HUES6 (cell line): ENCODE results near the gene BCAR3.

Experiments
- H3K27ac ChIP-seq: 2 replicates; pipeline ENCODE4 v1.7.0; 2013; ENCODE audit warnings: low read depth, mild to moderate bottlenecking, low read length, inconsistent platforms
- H3K27me3 ChIP-seq: 2 replicates; pipeline ENCODE4 v1.6.1; 2013; ENCODE audit warnings: low read length; ENCODE audit not compliant: control insufficient read depth, insufficient read depth
- H3K36me3 ChIP-seq: 2 replicates; pipeline ENCODE4 v1.6.1; 2013; ENCODE audit warnings: low read length; ENCODE audit not compliant: control insufficient read depth, insufficient read depth
- H3K4me1 ChIP-seq: 2 replicates; pipeline ENCODE4 v1.6.1; 2013; ENCODE audit warnings: low read length; ENCODE audit not compliant: control insufficient read depth, insufficient read depth
- H3K4me3 ChIP-seq: 2 replicates; pipeline ENCODE4 v1.5.1; 2013; ENCODE audit warnings: low read depth, low read length
- H3K9ac ChIP-seq: one replicate; pipeline ENCODE4 v1.6.1; 2013; ENCODE audit warnings: mild to moderate bottlenecking, low read length
- H3K9me3 ChIP-seq: 2 replicates; pipeline ENCODE4 v1.6.1; 2013; ENCODE audit warnings: low read depth, low read length; ENCODE audit not compliant: control insufficient read depth, insufficient read depth

BCAR3 gene

DNA sequence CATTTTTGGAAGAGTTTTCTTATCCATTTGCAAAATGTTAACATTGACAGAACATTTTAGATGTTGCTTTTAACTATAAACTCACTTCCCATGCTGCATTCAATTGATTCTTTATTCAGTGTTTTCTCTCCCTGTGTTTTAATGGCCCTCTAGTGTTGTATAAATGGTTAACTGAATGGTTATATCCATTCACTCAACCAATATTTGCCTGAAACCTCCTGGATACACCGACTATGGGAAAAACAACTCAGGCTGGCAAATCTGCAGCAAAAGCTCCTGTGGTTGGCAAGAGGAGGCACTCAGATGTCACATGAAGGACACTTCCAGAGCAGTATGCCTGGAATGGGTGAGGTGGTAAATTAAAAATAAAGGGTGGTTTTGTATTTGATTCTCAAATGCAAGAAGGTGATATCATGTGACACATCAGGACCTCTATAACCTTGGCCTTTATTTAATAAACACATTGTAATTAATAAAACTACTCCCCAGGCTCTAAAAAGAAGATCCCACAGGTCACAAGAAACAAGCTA lies 107.6 kb downstream of the BCAR3 start:
- Histone ChIP-seq H3K4me3 (no peak overlapping the region), H3K4me1 (no peaks in the 10 kb centered on the region), H3K9ac (no peak overlapping the region), H3K36me3 (peaks cover 74% of the 10 kb centered on the region), H3K27me3 (no peaks in the 10 kb centered on the region), H3K9me3 (no peaks in the 10 kb centered on the region), H3K27ac (no peak overlapping the region)

DNA sequence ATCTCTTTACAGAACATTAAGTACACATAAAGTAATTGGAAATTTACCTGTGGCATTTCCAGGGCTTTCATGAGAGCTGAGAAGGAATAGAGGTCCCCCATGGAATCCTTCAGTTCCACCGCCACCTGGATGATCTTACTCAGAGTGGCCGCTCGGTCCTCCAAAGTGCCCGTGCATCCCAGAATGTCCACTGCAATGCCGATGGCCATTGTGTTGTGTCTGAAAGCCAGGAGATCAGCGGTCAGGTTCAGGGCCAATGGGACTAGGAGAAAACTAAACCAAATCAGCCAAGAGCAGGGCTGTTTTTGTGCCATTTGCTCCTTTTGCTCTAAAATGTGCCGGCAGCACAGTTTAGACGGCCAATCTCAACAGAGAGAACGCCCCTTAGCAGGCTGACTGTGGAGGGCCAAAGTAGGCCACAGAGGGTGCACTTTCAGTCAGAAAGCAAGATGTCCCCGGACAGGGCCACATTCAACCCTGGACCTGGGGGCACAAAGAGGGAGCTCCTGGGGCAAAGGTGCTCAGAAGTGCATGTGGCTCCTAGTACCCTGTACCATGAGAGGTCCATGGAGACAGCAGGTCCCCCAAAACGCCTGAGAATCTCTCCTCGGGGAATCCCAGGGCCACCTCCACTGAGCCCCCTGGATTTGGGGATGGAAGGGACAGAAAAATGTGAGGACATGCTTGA lies 109.9 kb downstream of the BCAR3 start:
- Histone ChIP-seq H3K4me1 (peaks cover 3% of the 10 kb centered on the region; the same call in 1 of the 2 replicates), H3K27ac (no peak overlapping the region), H3K9ac (no peak overlapping the region), H3K9me3 (no peaks in the 10 kb centered on the region), H3K4me3 (no peak overlapping the region), H3K36me3 (peaks cover 85% of the 10 kb centered on the region), H3K27me3 (no peaks in the 10 kb centered on the region)

GRCh38 chr1:93569489-93569888 lies 112.1 kb downstream of the BCAR3 start:
- Histone ChIP-seq H3K27ac (no peak overlapping the region), H3K27me3 (no peaks in the 10 kb centered on the region), H3K9me3 (no peaks in the 10 kb centered on the region), H3K9ac (no peak overlapping the region), H3K4me3 (no peak overlapping the region), H3K36me3 (peaks cover 85% of the 10 kb centered on the region), H3K4me1 (peaks cover 3% of the 10 kb centered on the region; the same call in 1 of the 2 replicates)

DNA sequence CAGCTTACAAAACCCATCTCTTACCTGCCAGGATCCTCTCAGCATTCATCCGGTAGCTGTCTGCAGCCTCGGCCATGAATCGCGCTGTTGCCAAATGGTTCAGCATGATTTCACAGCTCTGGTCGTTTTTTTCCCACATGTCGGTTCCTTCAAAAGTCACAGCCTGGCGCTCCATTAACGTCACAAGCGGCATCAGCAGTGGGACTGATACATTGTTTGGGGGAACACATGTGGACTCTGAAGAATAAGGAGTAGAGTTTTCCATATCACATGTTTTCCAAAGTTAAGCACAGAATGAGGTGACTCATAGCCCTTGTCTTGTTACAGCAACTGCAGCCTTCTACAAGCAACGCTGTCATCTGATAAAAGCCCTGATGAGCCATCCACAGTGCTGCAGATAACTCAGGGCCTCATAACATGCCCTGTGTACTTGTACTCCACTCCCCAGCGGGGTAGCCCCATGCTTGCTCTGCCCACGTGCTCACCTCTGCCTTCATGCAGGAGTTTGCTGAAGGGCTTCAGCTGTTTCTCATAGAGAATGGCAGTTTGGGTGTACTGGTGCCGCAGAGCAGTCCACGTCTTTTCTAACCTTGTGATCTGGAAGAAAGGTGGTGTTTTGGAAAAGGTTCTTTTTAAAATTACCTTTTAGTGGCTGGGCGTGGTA lies 114.2 kb downstream of the BCAR3 start:
- H3K9me3 ChIP-seq, result no peaks in the 10 kb centered on the region
- peaks cover 3% of the 10 kb centered on the region; the same call in 1 of the 2 replicates for H3K4me1 ChIP-seq
- no peak overlapping the region for H3K27ac ChIP-seq
- peaks cover 81% of the 10 kb centered on the region for H3K36me3 ChIP-seq
- no peak overlapping the region for H3K9ac ChIP-seq
- no peaks in the 10 kb centered on the region for H3K27me3 ChIP-seq
- no peak overlapping the region for H3K4me3 ChIP-seq

DNA sequence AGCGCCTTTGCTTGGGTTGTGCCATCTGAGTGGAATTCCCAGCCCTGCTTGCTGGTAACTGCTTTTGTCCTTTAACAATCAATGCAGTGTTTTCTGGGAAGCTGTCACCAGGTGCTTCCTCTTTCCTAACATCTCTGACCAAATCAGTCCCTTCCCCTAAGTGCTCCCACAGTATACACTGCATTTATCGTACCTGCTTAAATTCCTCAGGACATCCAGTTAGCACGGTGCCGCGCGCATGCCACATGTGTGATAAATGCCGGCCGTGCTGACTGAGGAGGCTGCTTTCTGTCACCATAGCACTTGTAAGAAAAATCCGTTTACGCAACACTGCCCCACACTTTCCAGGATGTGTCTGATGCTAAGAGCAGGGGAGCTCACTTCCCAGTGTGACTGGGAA lies 115.4 kb downstream of the BCAR3 start:
- Histone ChIP-seq H3K4me1 (peaks cover 3% of the 10 kb centered on the region; the same call in 1 of the 2 replicates), H3K9me3 (no peaks in the 10 kb centered on the region), H3K4me3 (no peak overlapping the region), H3K9ac (no peak overlapping the region), H3K27me3 (no peaks in the 10 kb centered on the region), H3K27ac (no peak overlapping the region), H3K36me3 (peaks cover 80% of the 10 kb centered on the region)

- Histone ChIP-seq H3K9ac (no peak overlapping the region), H3K4me3 (no peak overlapping the region), H3K27me3 (no peaks in the 10 kb centered on the region), H3K9me3 (no peaks in the 10 kb centered on the region), H3K36me3 (peaks cover 80% of the 10 kb centered on the region), H3K27ac (no peak overlapping the region), H3K4me1 (peaks cover 3% of the 10 kb centered on the region; the same call in 1 of the 2 replicates)
Observed at GRCh38 chr1:93565496-93566206, 116.0 kb downstream of the BCAR3 start.

- H3K27ac ChIP-seq, result no peak overlapping the region
- no peak overlapping the region for H3K9ac ChIP-seq
- H3K36me3 ChIP-seq, result peaks cover 48% of the 10 kb centered on the region
- no peaks in the 10 kb centered on the region for H3K27me3 ChIP-seq
- H3K9me3 ChIP-seq, result no peaks in the 10 kb centered on the region; the same call in 1 of the 2 replicates
- H3K4me1 ChIP-seq, result no peaks in the 10 kb centered on the region
- H3K4me3 ChIP-seq, result no peak overlapping the region
Observed at GRCh38 chr1:93559695-93560094, 121.9 kb downstream of the BCAR3 start.

GRCh38 chr1:93559045-93559444 lies 122.6 kb downstream of the BCAR3 start:
- no peak overlapping the region for H3K27ac ChIP-seq
- no peak overlapping the region for H3K9ac ChIP-seq
- H3K36me3 ChIP-seq, result peaks cover 49% of the 10 kb centered on the region
- no peaks in the 10 kb centered on the region; the same call in 1 of the 2 replicates for H3K9me3 ChIP-seq
- H3K27me3 ChIP-seq, result no peaks in the 10 kb centered on the region
- H3K4me1 ChIP-seq, result no peaks in the 10 kb centered on the region
- H3K4me3 ChIP-seq, result no peak overlapping the region

DNA sequence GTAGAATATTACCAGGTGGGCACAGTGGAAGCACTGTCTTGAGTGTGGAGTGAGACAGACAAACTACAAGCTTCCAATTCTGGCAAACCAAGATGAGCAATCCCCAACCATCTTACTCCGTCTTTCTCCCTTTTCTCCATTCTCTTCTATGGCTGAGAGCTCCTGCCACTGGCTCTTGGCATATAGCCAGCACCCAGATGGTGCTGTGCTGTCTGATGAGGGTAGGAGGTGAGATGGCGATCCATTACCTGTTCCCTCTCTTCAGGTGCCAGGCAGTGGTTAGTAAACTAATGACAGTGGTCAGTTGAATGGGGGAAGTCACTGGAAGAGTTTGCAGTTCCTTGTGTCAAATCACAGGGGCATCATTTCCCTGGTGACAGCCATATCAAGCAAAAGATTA lies 125.3 kb downstream of the BCAR3 start:
- H3K36me3 ChIP-seq, result peaks cover 48% of the 10 kb centered on the region

DNA sequence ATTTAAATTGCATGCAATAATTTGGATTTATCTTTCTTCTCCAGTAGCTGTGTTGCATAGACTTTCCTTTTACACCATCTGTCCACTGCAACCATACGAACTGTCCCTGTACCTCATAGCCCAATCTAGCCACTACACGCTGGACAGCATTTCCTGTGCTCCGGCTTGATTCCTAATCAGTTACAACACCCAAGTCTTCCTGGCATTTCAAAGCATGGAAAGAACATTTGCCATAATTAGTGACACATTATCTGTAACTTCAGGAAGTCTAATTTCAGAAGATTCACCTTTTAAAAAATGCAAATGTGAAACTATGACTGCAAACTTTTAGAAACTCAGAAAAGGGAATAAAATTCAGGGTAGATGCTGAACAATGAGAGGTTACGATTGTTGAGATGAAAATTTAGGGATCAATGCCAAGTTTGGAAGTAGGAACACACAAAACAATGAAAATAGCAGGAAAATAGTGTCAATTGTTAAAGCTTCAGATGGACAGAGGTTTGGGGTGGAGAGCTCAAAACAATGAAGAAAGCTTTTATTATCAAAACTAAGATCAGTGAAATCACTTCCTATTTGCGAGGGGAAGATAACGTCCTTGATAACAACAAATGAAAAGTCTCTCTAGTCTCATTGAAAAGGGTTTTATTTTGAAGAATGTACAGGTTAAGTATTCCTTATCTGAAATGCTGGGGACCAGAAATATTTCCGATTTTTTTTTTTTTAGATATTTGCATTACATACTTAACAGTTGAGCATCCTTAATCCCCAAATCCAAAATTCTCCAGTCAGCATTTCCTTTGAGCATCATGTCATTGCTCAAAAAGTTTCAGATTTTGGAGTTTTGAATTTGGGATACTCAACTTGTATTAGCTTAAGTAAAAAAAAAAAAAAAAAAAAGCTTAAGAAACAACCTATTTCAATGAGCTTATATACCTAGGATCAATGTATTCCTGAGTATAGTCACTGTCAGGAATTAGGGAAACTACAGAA lies 126.5 kb downstream of the BCAR3 start:
- H3K4me1 ChIP-seq, result peaks cover 24% of the 10 kb centered on the region
- no peak overlapping the region for H3K4me3 ChIP-seq
- no peak overlapping the region for H3K27ac ChIP-seq
- H3K9ac ChIP-seq, result no peak overlapping the region
- no peaks in the 10 kb centered on the region; the same call in 1 of the 2 replicates for H3K9me3 ChIP-seq
- no peaks in the 10 kb centered on the region for H3K27me3 ChIP-seq
- peaks cover 50% of the 10 kb centered on the region for H3K36me3 ChIP-seq

More for the DNA sequence above, 125.3 kb downstream of the BCAR3 start:
- Histone ChIP-seq H3K27ac (no peak overlapping the region), H3K4me1 (peaks cover 19% of the 10 kb centered on the region), H3K27me3 (no peaks in the 10 kb centered on the region), H3K9me3 (no peaks in the 10 kb centered on the region; the same call in 1 of the 2 replicates), H3K9ac (no peak overlapping the region), H3K4me3 (no peak overlapping the region)
